ENCODE data around the gene NEIL3. TPM values are rescaled to one million over a fixed set of nuclear protein-coding genes. Genes with fewer than 3 reads are reported as not detected.

NEIL3 gene
- total RNA-seq, 1 donor from 2014 or later: 0.11 TPM

DNA sequence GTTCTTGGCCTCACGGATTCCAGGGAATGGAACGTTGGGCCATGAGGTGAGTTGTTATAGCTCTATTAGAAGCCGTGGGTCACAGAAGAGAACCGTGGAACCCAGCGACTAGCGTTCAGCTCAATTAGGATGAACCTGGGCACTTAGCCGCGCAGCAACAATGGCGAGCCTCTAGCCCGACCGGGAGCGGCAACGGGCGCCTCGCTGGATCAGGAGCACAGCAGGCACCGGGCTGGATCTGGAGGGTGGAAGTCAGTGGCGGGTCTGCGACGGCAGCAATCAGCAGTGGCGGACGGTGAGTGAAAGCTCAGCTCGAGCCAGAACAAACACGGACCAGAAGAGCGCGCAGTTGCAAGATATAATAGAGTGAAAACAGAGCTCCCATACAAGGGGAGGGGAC is 98.3 kb downstream of the NEIL3 start:
- Histone ChIP-seq H3K27ac (replicated peaks) (no peak overlapping the region), H3K27me3 (ENCODE audit: low read depth) (no peaks in the 10 kb centered on the region), H3K4me3 (no peak overlapping the region), H3K4me1 (no peaks in the 10 kb centered on the region), H3K36me3 (no peaks in the 10 kb centered on the region), H3K9me3 (replicated peaks) (no peaks in the 10 kb centered on the region)
- TF ChIP-seq, protein P1, sequence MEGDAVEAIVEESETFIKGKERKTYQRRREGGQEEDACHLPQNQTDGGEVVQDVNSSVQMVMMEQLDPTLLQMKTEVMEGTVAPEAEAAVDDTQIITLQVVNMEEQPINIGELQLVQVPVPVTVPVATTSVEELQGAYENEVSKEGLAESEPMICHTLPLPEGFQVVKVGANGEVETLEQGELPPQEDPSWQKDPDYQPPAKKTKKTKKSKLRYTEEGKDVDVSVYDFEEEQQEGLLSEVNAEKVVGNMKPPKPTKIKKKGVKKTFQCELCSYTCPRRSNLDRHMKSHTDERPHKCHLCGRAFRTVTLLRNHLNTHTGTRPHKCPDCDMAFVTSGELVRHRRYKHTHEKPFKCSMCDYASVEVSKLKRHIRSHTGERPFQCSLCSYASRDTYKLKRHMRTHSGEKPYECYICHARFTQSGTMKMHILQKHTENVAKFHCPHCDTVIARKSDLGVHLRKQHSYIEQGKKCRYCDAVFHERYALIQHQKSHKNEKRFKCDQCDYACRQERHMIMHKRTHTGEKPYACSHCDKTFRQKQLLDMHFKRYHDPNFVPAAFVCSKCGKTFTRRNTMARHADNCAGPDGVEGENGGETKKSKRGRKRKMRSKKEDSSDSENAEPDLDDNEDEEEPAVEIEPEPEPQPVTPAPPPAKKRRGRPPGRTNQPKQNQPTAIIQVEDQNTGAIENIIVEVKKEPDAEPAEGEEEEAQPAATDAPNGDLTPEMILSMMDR (IDR thresholded peaks at IDR 0.05; ENCODE audit: borderline replicate concordance): no peak
- no peak for DNase-seq
- intact Hi-C loops (cut with micrococcal nuclease): no loop called here

DNA sequence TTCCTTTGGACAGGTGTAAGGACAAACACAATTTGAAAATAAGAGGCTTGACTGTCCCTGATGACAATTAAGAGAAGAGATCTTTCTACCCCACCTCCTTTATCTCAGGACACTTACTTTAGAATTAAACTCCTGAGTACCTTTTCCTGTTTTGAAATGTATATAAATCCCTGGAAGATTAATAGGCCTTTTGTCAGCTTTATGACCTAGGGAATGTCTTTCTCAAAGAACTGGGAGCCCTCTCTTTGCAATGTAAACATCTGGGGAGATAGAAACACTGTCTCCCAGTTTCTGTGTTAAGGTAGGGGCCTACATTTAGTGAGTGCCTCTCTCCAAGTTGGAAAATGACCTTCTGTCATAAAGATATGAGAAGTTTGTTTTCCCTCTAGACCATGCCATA is 100.9 kb downstream of the NEIL3 start:
- intact Hi-C loops (cut with micrococcal nuclease): no loop called here

DNA sequence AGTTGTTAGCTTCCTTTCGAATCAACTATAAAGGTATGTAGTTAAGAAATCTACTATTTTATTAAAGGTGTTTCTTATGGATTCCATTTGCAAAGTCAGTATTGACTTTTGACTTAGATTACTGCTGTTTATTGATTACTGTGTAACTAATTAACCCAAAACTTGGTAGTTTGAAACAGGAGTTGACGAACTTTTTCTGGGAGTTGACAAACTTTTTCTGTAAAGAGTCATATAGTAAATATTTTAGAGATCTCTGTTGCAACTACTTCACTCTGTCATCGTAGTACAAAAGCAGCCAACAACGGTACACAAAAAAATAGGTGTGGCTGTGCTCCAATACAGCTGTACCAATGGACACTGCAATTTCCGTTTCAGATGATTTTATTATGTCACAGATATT is 102.3 kb downstream of the NEIL3 start:
- DNase-seq: no peak
- Histone ChIP-seq H3K9me3 (replicated peaks) (peaks cover 11% of the 10 kb centered on the region), H3K27ac (replicated peaks) (no peak overlapping the region), H3K36me3 (no peaks in the 10 kb centered on the region), H3K4me3 (no peak overlapping the region), H3K4me1 (no peaks in the 10 kb centered on the region), H3K27me3 (ENCODE audit: low read depth) (no peaks in the 10 kb centered on the region)
- TF ChIP-seq, protein P1 (IDR thresholded peaks at IDR 0.05; ENCODE audit: borderline replicate concordance): no peak
- intact Hi-C loops (cut with micrococcal nuclease): no loop called here

More for the DNA sequence above, 100.9 kb downstream of the NEIL3 start:
- no peak for DNase-seq
- H3K27me3 ChIP-seq (ENCODE audit: low read depth): no peaks in the 10 kb centered on the region
- peaks cover 2% of the 10 kb centered on the region for H3K9me3 ChIP-seq (replicated peaks)
- H3K4me1 ChIP-seq: no peaks in the 10 kb centered on the region
- H3K36me3 ChIP-seq: no peaks in the 10 kb centered on the region
- TF ChIP-seq, protein P1 (IDR thresholded peaks at IDR 0.05; ENCODE audit: borderline replicate concordance): no peak
- no peak overlapping the region for H3K27ac ChIP-seq (replicated peaks)
- H3K4me3 ChIP-seq: no peak overlapping the region

Other genes starting within 250 kb of the NEIL3 start
- gene AGA, start 132.6 kb downstream of the NEIL3 start, total RNA-seq: 6.4 TPM

All from left ventricle myocardium inferior (tissue), 1 donor.